Calu3 (cell line): ENCODE data around the gene FAM107B. TPM values are rescaled to one million over a fixed set of nuclear protein-coding genes. Genes with fewer than 3 reads are reported as not detected.

Experiments
- BruUV-seq: library from RNA; stranded (reverse); fragments of 400-500 nt; replicated peaks from 2 replicates; lab custom pipeline; 2021; lab: Mats Ljungman, UMichigan
- CTCF ChIA-PET: fragments of 300-600 bp; sonication (Branson Sonifier 250); formaldehyde crosslinking; loops from one replicate; lab custom pipeline; 2022; ENCODE audit warnings: antibody characterized with exemption; lab: Charles Lee
- DNase-seq: peaks from one replicate; pipeline ENCODE4 v3.0.0; 2022
- H3K27ac Mint-ChIP-seq: one replicate; pipeline ENCODE4 v1.8.0; 2022; ENCODE audit warnings: mixed read lengths; ENCODE audit not compliant: unreplicated experiment
- H3K27me3 Mint-ChIP-seq: one replicate; pipeline ENCODE4 v1.8.0; 2022; ENCODE audit warnings: mixed read lengths; ENCODE audit not compliant: unreplicated experiment
- H3K36me3 Mint-ChIP-seq: one replicate; pipeline ENCODE4 v1.8.0; 2022; ENCODE audit warnings: mild to moderate bottlenecking, moderate library complexity, mixed read lengths; ENCODE audit not compliant: insufficient read depth, unreplicated experiment
- H3K4me1 Mint-ChIP-seq: one replicate; pipeline ENCODE4 v1.8.0; 2022; ENCODE audit warnings: mild to moderate bottlenecking, low read depth, mixed read lengths; ENCODE audit not compliant: unreplicated experiment
- H3K4me3 Mint-ChIP-seq: one replicate; pipeline ENCODE4 v1.8.0; 2022; ENCODE audit warnings: mild to moderate bottlenecking, low read depth, moderate library complexity, mixed read lengths; ENCODE audit not compliant: unreplicated experiment
- H3K9me3 Mint-ChIP-seq: one replicate; pipeline ENCODE4 v1.8.0; 2022; ENCODE audit warnings: low read depth, mixed read lengths; ENCODE audit not compliant: unreplicated experiment
- CTCF ChIP-seq: fragments of 200-600 bp; IDR thresholded peaks from one replicate; pipeline ENCODE4 v1.8.0; 2022; ENCODE audit warnings: antibody characterized with exemption; ENCODE audit not compliant: unreplicated experiment
- intact Hi-C: fragments of 100-400 bp; cut with micrococcal nuclease; formaldehyde crosslinking; loops from one replicate; pipeline ENCODE4 v1.10.0; 2022; ENCODE audit not compliant: unreplicated experiment
- total RNA-seq: library from RNA; stranded (reverse); gene quantifications from 2 replicates; pipeline ENCODE4 v1.2.3, GENCODE V29; 2022

Gene FAM107B
- total RNA-seq, 1 experiment from 2014 or later = 168 TPM

DNA sequence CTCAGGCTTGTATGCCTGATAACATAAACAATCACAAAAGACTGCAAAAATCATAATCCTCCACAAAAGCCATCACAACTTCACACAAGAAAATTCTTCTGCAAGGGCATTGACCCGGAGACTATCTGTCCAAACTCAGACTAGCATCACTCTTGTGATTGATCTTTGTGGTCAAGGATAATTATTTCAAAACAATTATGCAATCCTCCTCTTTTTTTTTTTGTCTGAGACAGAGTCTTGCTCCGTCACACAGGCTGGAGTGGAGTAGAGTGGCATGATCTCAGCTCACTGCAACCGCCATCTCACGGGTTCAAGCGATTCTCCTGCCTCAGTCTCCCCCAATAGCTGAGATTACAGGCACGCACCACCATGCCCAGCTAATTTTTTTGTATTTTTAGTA, 41.0 kb upstream of the FAM107B start:
- no peak for TF ChIP-seq CTCF
- intact Hi-C loops = no loop called here
- H3K27me3 Mint-ChIP-seq = no peaks in the 10 kb centered on the region
- CTCF ChIA-PET = interaction anchor here (0.7 kb wide), 1 partner anchor 162 kb away, joined by 6 read pairs; no protein-coding TSS in a partner anchor
- H3K4me3 Mint-ChIP-seq = no peak overlapping the region
- H3K4me1 Mint-ChIP-seq = peaks cover 12% of the 10 kb centered on the region
- BruUV-seq = no TSS peak
- no peak for DNase-seq
- H3K27ac Mint-ChIP-seq = no peak overlapping the region
- no peaks in the 10 kb centered on the region for H3K9me3 Mint-ChIP-seq
- H3K36me3 Mint-ChIP-seq = peaks cover 7% of the 10 kb centered on the region

DNA sequence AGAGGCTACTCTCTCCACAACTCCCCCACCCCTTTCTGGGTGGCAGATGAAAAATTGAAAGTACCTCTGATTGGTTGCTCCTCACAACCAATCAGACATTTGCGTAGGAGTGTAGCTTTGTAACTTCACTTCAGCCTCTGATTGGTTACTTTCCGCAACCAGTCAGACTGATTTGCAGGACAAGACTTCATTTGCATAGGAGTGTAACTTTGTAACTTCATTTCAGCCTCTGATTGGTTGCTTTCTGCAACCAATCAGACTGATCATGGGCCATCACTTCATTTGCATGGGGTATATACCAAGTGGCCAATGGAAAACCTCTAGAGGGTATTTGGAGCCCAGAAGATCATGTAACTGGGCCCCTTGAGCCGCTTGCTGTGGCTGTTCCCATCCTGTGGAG, 37.6 kb upstream of the FAM107B start:
- no TSS peak for BruUV-seq
- intact Hi-C loops = no loop called here
- no peak for TF ChIP-seq CTCF
- Mint-ChIP-seq H3K9me3 (no peaks in the 10 kb centered on the region), H3K4me1 (no peaks in the 10 kb centered on the region), H3K4me3 (no peak overlapping the region), H3K27me3 (no peaks in the 10 kb centered on the region), H3K27ac (no peak overlapping the region), H3K36me3 (no peaks in the 10 kb centered on the region)
- CTCF ChIA-PET = no interaction called here
- DNase-seq = no peak

DNA sequence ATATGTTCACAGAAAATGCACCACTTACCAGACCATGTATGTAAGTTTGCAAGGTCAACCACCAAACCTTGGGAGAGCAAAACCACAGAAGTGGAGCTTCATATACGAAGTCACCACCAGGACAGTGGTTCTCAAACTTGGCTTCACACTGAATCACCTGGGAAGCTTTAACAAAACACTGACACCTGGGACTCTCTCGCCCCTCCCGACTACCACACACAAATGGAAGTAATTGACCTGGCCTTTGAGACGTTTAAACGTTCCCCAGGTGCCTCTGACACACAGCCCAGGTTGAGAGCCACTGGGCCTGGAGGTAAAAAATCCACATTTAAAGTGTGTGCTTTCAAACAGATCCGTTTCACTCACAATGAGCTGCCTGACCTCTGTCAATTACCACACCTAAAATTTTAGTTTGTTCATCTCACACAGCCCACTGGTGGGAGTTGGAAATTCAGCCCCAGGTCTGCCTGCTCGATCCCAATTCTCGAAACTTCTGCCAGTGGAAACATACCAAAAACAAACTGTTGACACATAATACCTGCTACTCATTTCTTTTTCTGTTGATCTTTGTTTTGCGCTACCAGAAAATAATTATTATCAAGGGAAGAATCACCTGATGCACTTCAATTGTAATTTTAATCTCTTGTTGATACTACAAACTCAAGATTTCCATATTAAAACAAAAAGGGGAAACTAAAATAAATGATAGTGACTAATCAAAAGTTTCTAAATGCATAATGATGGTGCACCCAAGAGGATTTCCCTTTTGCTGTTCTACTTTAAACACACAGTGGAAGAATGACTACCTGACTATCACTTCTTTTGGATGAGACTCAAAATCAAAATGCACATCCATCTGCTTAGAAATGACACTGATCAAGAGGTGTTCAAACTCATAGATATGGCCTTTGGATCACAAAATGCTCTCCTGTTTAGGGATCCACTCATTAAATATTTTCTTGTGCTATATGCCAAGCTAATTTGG, 36.6 kb upstream of the FAM107B start:
- H3K9me3 Mint-ChIP-seq = no peaks in the 10 kb centered on the region
- H3K36me3 Mint-ChIP-seq = no peaks in the 10 kb centered on the region
- BruUV-seq = no TSS peak
- CTCF ChIA-PET = no interaction called here
- no peaks in the 10 kb centered on the region for H3K4me1 Mint-ChIP-seq
- intact Hi-C loops = no loop called here
- DNase-seq = no peak
- H3K4me3 Mint-ChIP-seq = no peak overlapping the region
- no peaks in the 10 kb centered on the region for H3K27me3 Mint-ChIP-seq
- no peak for TF ChIP-seq CTCF
- no peak overlapping the region for H3K27ac Mint-ChIP-seq

DNA sequence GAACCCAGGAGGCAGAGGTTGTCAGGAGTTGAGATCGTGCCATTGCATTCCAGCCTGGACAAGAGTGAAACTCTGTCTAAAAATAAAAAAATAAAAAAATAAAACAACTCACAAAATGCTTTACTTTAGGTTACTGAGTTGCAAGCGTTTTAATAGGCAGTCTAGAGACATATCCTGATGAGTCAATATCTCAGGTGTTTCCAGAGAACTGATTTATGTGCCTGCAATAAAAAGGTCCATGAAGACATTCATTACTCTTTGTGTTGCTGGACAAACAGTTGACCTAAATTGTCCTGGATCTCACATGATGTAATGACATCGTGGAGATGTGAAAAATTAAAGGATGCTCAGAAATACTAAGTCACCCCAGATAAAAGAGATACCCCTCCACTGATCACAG, 31.6 kb upstream of the FAM107B start:
- H3K27me3 Mint-ChIP-seq = no peaks in the 10 kb centered on the region
- no peaks in the 10 kb centered on the region for H3K9me3 Mint-ChIP-seq
- intact Hi-C loops = no loop called here
- no peak overlapping the region for H3K27ac Mint-ChIP-seq
- no TSS peak for BruUV-seq
- no peak for DNase-seq
- H3K4me3 Mint-ChIP-seq = no peak overlapping the region
- TF ChIP-seq CTCF = no peak
- H3K4me1 Mint-ChIP-seq = no peaks in the 10 kb centered on the region
- H3K36me3 Mint-ChIP-seq = no peaks in the 10 kb centered on the region
- CTCF ChIA-PET = no interaction called here
